Trophoblast cell (in vitro differentiated cells and primary cell): Measurements from ENCODE around the gene COMP. TPM values are rescaled to one million over a fixed set of nuclear protein-coding genes. Genes with fewer than 3 reads are reported as not detected.

Source experiments
- DNase-seq, 2 donors: peaks; one replicate each; pipeline ENCODE4 v3.0.0-alpha.2; 2016
- H2AFZ ChIP-seq: 2 replicates; pipeline ENCODE4 v1.6.1; 2013; ENCODE audit warnings: low read length, moderate library complexity, mild to moderate bottlenecking; ENCODE audit not compliant: insufficient read depth, poor library complexity
- H2AK5ac ChIP-seq: 2 replicates; pipeline ENCODE4 v1.6.1; 2013; ENCODE audit warnings: mild to moderate bottlenecking, low read length
- H2BK120ac ChIP-seq: 2 replicates; pipeline ENCODE4 v1.6.1; 2013; ENCODE audit warnings: low read length, mild to moderate bottlenecking, moderate library complexity; ENCODE audit not compliant: insufficient read depth, poor library complexity
- H2BK12ac ChIP-seq: 2 replicates; pipeline ENCODE4 v1.6.1; 2013; ENCODE audit warnings: mild to moderate bottlenecking, low read length, moderate library complexity
- H2BK5ac ChIP-seq: 2 replicates; pipeline ENCODE4 v1.6.1; 2013; ENCODE audit warnings: low read length, low read depth, moderate library complexity, mild to moderate bottlenecking; ENCODE audit not compliant: poor library complexity
- H3K14ac ChIP-seq: 2 replicates; pipeline ENCODE4 v1.6.1; 2013; ENCODE audit warnings: mild to moderate bottlenecking, low read length
- H3K18ac ChIP-seq: 2 replicates; pipeline ENCODE4 v1.6.1; 2013; ENCODE audit warnings: mild to moderate bottlenecking, low read length
- H3K23ac ChIP-seq: 2 replicates; pipeline ENCODE4 v1.6.1; 2013; ENCODE audit warnings: low read length
- H3K27ac ChIP-seq: 2 replicates; pipeline ENCODE4 v1.5.1; 2013; ENCODE audit warnings: low read depth, mild to moderate bottlenecking, inconsistent platforms, low read length, moderate library complexity
- H3K27me3 ChIP-seq: 2 replicates; pipeline ENCODE4 v1.6.1; 2013; ENCODE audit warnings: inconsistent platforms, mild to moderate bottlenecking, low read length, moderate library complexity; ENCODE audit not compliant: insufficient read depth
- H3K36me3 ChIP-seq, 2 experiments: 1 replicate in 1 of 2; 2 replicates in 1 of 2; pipeline ENCODE4 v1.6.1; 2013; ENCODE audit warnings: low read length in 2 of 2, mild to moderate bottlenecking in 2 of 2, moderate library complexity in 1 of 2; ENCODE audit not compliant: insufficient read depth in 2 of 2, control insufficient read depth in 1 of 2
- H3K4ac ChIP-seq: 2 replicates; pipeline ENCODE4 v1.6.1; 2013; ENCODE audit warnings: low read depth, mild to moderate bottlenecking, low read length, moderate library complexity
- H3K4me1 ChIP-seq, 2 experiments: 1 replicate in 1 of 2; 2 replicates in 1 of 2; pipeline ENCODE4 v1.6.1; 2013; ENCODE audit warnings: low read length in 2 of 2, mild to moderate bottlenecking in 2 of 2, moderate library complexity in 1 of 2; ENCODE audit not compliant: insufficient read depth in 2 of 2, control insufficient read depth in 1 of 2
- H3K4me2 ChIP-seq: 2 replicates; pipeline ENCODE4 v1.6.1; 2013; ENCODE audit warnings: inconsistent platforms, mild to moderate bottlenecking, low read length, moderate library complexity
- H3K4me3 ChIP-seq: 2 replicates; pipeline ENCODE4 v1.5.1; 2013; ENCODE audit warnings: mild to moderate bottlenecking, low read depth, low read length, inconsistent platforms
- H3K79me1 ChIP-seq: one replicate; pipeline ENCODE4 v1.6.1; 2013; ENCODE audit warnings: low read length
- H3K79me2 ChIP-seq: 2 replicates; pipeline ENCODE4 v1.6.1; 2013; ENCODE audit warnings: low read length, mild to moderate bottlenecking; ENCODE audit not compliant: control insufficient read depth, insufficient read depth, poor library complexity
- H3K9ac ChIP-seq: 2 replicates; pipeline ENCODE4 v1.6.1; 2013; ENCODE audit warnings: mild to moderate bottlenecking, low read length
- H3K9me3 ChIP-seq: 2 replicates; pipeline ENCODE4 v1.6.1; 2013; ENCODE audit warnings: low read depth, mild to moderate bottlenecking, control low read depth, inconsistent platforms, low read length; ENCODE audit not compliant: insufficient read depth
- H4K12ac ChIP-seq: 2 replicates; pipeline ENCODE4 v1.6.1; 2013; ENCODE audit warnings: low read depth, mild to moderate bottlenecking, low read length, moderate library complexity
- H4K8ac ChIP-seq: 2 replicates; pipeline ENCODE4 v1.6.1; 2013; ENCODE audit warnings: low read depth, mild to moderate bottlenecking, low read length, moderate library complexity
- H4K91ac ChIP-seq: one replicate; pipeline ENCODE4 v1.6.1; 2013; ENCODE audit warnings: low read depth, mild to moderate bottlenecking, low read length, moderate library complexity
- WGBS: extraction: QIAGEN DNeasy Blood & Tissue Kit; methylation state at CpG from one replicate; pipeline ENCODE4 v1.1.7; 2013; ENCODE audit warnings: missing lambda C conversion rate; ENCODE audit not compliant: insufficient read length, insufficient coverage; ENCODE audit errors: extremely low coverage; 5-methylcytosine and 5-hydroxymethylcytosine counted together
- polyA plus RNA-seq: library from polyadenylated mRNA; stranded (reverse); fragments of 200-250 nt; gene quantifications from 2 replicates; pipeline ENCODE4 v1.2.3, GENCODE V29; 2013

The COMP gene
- polyA plus RNA-seq: 0.10 and 0.11 TPM in 2 replicates

DNA sequence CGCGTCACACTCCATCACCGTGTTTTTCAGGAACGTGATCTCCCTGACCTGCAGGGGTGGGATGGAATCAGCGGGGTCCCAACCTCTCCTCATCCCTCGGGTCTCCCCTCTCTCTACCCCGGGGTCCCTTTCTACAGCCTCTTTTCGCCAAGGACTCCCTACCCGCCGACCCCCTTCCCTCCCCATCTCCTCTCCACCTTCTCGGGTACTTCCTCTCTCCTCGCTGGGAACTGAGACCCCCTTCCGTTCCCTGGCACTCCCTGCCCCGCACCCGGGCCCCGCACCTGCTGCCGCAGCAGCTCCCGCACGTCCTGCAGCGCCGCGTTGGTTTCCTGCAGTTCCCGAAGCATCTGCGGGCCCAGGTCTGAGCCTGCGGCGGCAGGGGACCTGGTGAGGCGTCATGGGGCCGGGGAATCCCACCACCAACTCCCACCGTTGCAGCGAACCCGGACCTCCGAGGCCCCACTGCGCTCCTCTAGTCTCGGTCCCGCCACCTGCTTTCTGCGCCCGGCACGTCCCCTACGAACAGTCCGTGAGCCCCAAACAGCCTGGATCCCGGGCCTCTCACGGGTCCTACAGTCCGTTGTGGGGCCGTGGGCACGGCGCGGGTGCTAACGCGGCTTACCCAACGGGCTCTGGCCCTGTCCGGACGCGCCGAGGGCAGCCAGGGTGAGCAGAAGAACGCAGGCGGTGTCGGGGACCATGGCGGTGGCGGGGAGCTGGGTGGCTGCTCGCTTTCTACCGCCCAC lies at the start of gene COMP:
COMP (minus strand) TSS at position 740 of the 749 bp plus-strand sequence; CDS start at position 704, 36 bp downstream.
- H3K27ac ChIP-seq: no peak within 1 kb of the TSS
- H3K23ac ChIP-seq: no peak within 1 kb of the TSS
- no peak within 1 kb of the TSS for H2AK5ac ChIP-seq
- H2AFZ ChIP-seq: no peak within 1 kb of the TSS
- H3K4me2 ChIP-seq: no peak within 1 kb of the TSS
- no peak within 1 kb of the TSS for H2BK5ac ChIP-seq
- H4K91ac ChIP-seq: no peak within 1 kb of the TSS
- H3K4ac ChIP-seq: no peak within 1 kb of the TSS
- no peaks in the 10 kb centered on the region for H3K4me1 ChIP-seq
- no peaks in the 10 kb centered on the region for H3K36me3 ChIP-seq
- no peak within 1 kb of the TSS for H4K8ac ChIP-seq
- peaks cover 63% of the 10 kb centered on the region for H3K27me3 ChIP-seq
- H3K18ac ChIP-seq: no peak within 1 kb of the TSS
- no CpG with 5 or more reads among the region's 61 CpGs for WGBS
- no peak within 1 kb of the TSS for H3K14ac ChIP-seq
- no peak within 1 kb of the TSS for H3K9ac ChIP-seq
- no peaks in the 10 kb centered on the region for H3K79me1 ChIP-seq
- DNase-seq: no peak
- H3K79me2 ChIP-seq: no peaks in the 10 kb centered on the region
- peaks cover 19% of the 10 kb centered on the region for H3K9me3 ChIP-seq
- no peak within 1 kb of the TSS for H4K12ac ChIP-seq
- no peak within 1 kb of the TSS for H2BK120ac ChIP-seq
- H3K4me3 ChIP-seq: no peak within 1 kb of the TSS
- H2BK12ac ChIP-seq: no peak within 1 kb of the TSS

DNA sequence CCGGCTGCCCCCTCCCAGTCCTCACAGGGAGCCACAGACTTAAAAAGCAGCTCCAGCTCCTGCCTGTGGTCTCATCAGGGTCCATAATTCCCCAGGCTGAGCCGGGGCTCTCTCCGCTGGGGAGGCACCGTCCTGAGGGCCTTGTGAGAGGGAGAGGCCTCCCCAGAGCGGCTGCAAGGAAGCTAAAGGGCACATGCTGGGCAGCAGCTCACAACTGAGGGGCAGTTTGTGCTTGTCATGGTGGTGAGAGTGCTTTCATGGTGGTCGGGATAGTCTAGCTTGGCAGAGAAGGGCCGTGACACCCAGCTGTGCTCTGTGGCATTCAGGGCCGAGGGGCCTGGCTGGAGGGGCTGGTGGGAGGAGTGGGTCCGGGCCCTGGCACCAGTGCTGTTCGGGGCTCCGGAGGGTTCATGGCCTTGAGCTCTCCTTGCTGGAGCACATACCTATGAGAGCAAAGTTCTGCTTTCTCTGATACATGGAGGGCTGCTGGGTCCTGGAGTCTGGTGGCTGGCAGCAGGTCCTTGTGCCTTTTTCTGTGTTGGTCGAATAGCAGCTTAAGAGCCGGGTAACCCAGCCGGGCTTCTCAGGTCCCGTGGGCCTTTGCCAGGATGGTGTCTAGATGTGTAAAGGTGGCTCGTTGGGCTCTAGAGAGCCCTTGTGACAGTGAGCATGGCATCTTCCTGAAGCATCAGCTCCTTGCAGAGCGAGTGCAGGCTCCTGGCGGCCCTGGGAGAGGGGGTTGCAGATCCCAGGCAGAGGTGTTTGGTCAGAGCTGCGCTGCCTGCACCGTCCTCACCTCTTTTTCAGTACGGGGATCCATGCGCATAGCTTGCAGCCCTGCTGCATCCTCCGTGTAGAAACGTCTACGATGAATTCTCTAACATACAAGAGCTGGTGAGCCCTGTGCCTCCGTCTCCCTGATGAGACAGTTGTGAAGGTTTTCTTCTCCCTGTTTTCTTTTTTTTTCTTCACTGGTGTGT lies 49.5 kb upstream of the COMP start:
- Histone ChIP-seq H3K9ac (no peak overlapping the region), H3K23ac (no peak overlapping the region), H4K12ac (no peak overlapping the region), H3K9me3 (no peaks in the 10 kb centered on the region), H4K91ac (no peak overlapping the region), H2BK120ac (no peak overlapping the region), H3K36me3 (peaks cover 19 to 20% of the 10 kb centered on the region in 2 experiments), H3K79me1 (no peaks in the 10 kb centered on the region), H2AFZ (no peak overlapping the region), H3K18ac (no peak overlapping the region), H3K4me1 (peaks cover 0 to 2% of the 10 kb centered on the region in 2 experiments), H2BK12ac (no peak overlapping the region), H3K27ac (no peak overlapping the region), H2BK5ac (no peak overlapping the region), H3K27me3 (no peaks in the 10 kb centered on the region), H3K79me2 (peaks cover 41% of the 10 kb centered on the region), H4K8ac (no peak overlapping the region), H3K4me3 (no peak overlapping the region), H3K14ac (no peak overlapping the region), H2AK5ac (no peak overlapping the region), H3K4ac (peak overlapping the region; percentile 77), H3K4me2 (no peak overlapping the region)
- WGBS: no CpG with 5 or more reads among the region's 26 CpGs
- DNase-seq: no peak

DNA sequence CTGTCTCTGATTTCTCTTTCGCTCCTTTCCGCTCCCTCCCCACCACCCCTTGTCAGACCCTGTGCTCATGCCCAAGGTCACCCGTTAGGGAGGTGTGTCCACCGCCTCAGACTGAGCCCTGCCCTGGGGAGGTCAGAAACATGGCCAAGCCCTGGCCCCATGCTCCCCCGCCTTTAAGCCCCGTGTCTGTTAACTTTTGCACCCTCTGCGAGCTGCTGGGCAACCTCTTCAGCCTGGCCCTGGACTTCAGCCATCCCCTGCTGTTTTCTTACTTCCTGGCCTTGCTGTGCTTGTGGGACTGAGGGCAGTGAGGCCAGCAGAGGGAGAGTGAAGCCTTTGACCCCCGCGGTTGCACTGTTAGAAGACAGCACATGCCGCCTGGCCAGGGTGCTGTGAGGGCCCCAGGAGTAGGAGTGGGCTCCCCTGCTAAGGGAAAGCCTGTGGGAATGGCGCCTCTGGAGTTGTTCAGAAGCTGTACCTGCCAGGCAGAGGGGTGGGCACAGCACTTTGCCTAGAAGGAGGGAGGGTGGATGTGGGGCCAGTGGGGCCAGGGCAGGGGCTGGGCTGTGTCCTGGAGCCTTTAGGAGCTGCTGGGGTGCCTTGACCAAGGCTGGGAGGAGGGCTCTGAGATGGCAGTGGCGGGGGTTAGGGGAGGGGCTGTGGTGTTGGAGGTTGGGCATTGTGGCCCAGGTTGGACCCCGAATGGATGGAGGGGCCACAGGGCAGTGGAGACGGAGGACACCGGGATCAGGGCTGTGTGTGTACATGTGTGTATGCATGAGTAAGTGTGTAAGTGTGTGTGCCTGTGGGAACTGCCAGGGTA lies 48.6 kb upstream of the COMP start:
- no peak overlapping the region for H3K4me3 ChIP-seq
- H4K12ac ChIP-seq: no peak overlapping the region
- no peaks in the 10 kb centered on the region for H3K27me3 ChIP-seq
- no peaks in the 10 kb centered on the region for H3K9me3 ChIP-seq
- no peak overlapping the region for H4K91ac ChIP-seq
- H3K4me1 ChIP-seq: peaks cover 0 to 2% of the 10 kb centered on the region in 2 experiments
- H3K27ac ChIP-seq: no peak overlapping the region
- H3K4me2 ChIP-seq: no peak overlapping the region
- H4K8ac ChIP-seq: no peak overlapping the region
- peak overlapping the region; percentile 77 for H3K4ac ChIP-seq
- peaks cover 45% of the 10 kb centered on the region for H3K79me2 ChIP-seq
- no peak for DNase-seq
- H3K14ac ChIP-seq: no peak overlapping the region
- no peak overlapping the region for H3K9ac ChIP-seq
- no peak overlapping the region for H3K23ac ChIP-seq
- H2BK120ac ChIP-seq: no peak overlapping the region
- peaks cover 23 to 25% of the 10 kb centered on the region in 2 experiments for H3K36me3 ChIP-seq
- no peaks in the 10 kb centered on the region for H3K79me1 ChIP-seq
- no peak overlapping the region for H2AK5ac ChIP-seq
- H3K18ac ChIP-seq: no peak overlapping the region
- WGBS: no CpG with 5 or more reads among the region's 15 CpGs
- no peak overlapping the region for H2AFZ ChIP-seq
- H2BK5ac ChIP-seq: no peak overlapping the region
- no peak overlapping the region for H2BK12ac ChIP-seq

DNA sequence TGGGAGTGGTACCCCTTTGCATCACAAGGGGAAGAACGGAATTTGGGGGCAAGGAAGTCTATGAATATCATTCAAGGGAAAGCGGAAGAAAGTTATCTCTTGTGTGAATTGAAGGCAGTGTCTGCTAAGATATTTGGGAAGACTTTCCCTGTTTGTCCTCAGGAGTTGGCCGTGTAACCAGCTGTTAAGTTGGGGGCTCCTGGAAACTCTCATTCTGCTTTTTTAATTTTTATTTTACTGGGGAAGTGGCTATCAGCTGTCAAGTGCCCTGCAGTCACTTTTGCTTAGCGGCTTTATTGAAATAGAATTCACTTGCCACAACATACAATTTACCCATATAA lies 43.5 kb upstream of the COMP start:
- Histone ChIP-seq H4K12ac (no peak overlapping the region), H3K18ac (no peak overlapping the region), H3K27ac (no peak overlapping the region), H3K36me3 (peaks cover 22 to 24% of the 10 kb centered on the region in 2 experiments), H2BK120ac (no peak overlapping the region), H3K4me3 (no peak overlapping the region), H3K23ac (no peak overlapping the region), H2AK5ac (no peak overlapping the region), H2BK12ac (no peak overlapping the region), H3K14ac (no peak overlapping the region), H2AFZ (no peak overlapping the region), H3K9me3 (no peaks in the 10 kb centered on the region), H4K91ac (no peak overlapping the region), H3K27me3 (no peaks in the 10 kb centered on the region), H2BK5ac (no peak overlapping the region), H3K79me1 (peaks cover 5% of the 10 kb centered on the region), H3K79me2 (peaks cover 40% of the 10 kb centered on the region), H3K9ac (no peak overlapping the region), H4K8ac (no peak overlapping the region), H3K4me1 (peaks cover 8 to 9% of the 10 kb centered on the region in 2 experiments), H3K4ac (peak overlapping the region; percentile 99), H3K4me2 (no peak overlapping the region)
- DNase-seq: no peak
- WGBS: no CpG with 5 or more reads among the region's 4 CpGs
